IPS DF 6.9 (cell line): ENCODE data around the gene SLC16A14.

Experiments used
- DNase-seq: peaks from one replicate; pipeline ENCODE4 v3.0.0-alpha.2; 2013; ENCODE audit warnings: low read depth, low spot score
- H3K27ac ChIP-seq: one replicate; pipeline ENCODE4 v1.5.1; 2013; ENCODE audit warnings: low read length, control low read depth
- H3K27me3 ChIP-seq: 2 replicates; pipeline ENCODE4 v1.6.1; 2013; ENCODE audit warnings: mild to moderate bottlenecking, low read length; ENCODE audit not compliant: control insufficient read depth, insufficient read depth
- H3K36me3 ChIP-seq: 2 replicates; pipeline ENCODE4 v1.6.1; 2013; ENCODE audit warnings: low read length; ENCODE audit not compliant: control insufficient read depth, insufficient read depth
- H3K4me1 ChIP-seq: 2 replicates; pipeline ENCODE4 v1.6.1; 2013; ENCODE audit warnings: low read length; ENCODE audit not compliant: control insufficient read depth, insufficient read depth
- H3K4me3 ChIP-seq: 2 replicates; pipeline ENCODE4 v1.5.1; 2013; ENCODE audit warnings: mild to moderate bottlenecking, low read length
- H3K9me3 ChIP-seq: 2 replicates; pipeline ENCODE4 v1.6.1; 2013; ENCODE audit warnings: low read length, inconsistent platforms; ENCODE audit not compliant: control insufficient read depth, insufficient read depth
- WGBS: extraction: QIAGEN DNeasy Blood & Tissue Kit; methylation state at CpG from one replicate; pipeline ENCODE4 v1.1.7; 2013; ENCODE audit warnings: mixed read lengths, missing lambda C conversion rate; ENCODE audit not compliant: insufficient read length, insufficient coverage; 5-methylcytosine and 5-hydroxymethylcytosine counted together

The SLC16A14 gene

GRCh38 chr2:230007931-230008707 is 60.6 kb downstream of the SLC16A14 start:
- no peak overlapping the region for H3K27ac ChIP-seq
- H3K36me3 ChIP-seq: no peaks in the 10 kb centered on the region
- H3K4me1 ChIP-seq: no peaks in the 10 kb centered on the region; the same call in 1 of the 2 replicates
- no peak overlapping the region for H3K4me3 ChIP-seq
- no peaks in the 10 kb centered on the region for H3K9me3 ChIP-seq
- H3K27me3 ChIP-seq: no peaks in the 10 kb centered on the region
- no CpG with 5 or more reads among the region's 12 CpGs for WGBS
- DNase-seq: peak; percentile 27

GRCh38 chr2:230000118-230000841 is 68.4 kb downstream of the SLC16A14 start:
- Histone ChIP-seq H3K4me3 (no peak overlapping the region), H3K27ac (no peak overlapping the region), H3K9me3 (no peaks in the 10 kb centered on the region), H3K36me3 (no peaks in the 10 kb centered on the region), H3K4me1 (no peaks in the 10 kb centered on the region), H3K27me3 (no peaks in the 10 kb centered on the region)
- no CpG with 5 or more reads among the region's 6 CpGs for WGBS
- no peak for DNase-seq

- Histone ChIP-seq H3K4me3 (no peak overlapping the region), H3K36me3 (no peaks in the 10 kb centered on the region), H3K27me3 (no peaks in the 10 kb centered on the region), H3K4me1 (no peaks in the 10 kb centered on the region), H3K9me3 (no peaks in the 10 kb centered on the region), H3K27ac (no peak overlapping the region)
- no peak for DNase-seq
- no CpG with 5 or more reads among the region's 3 CpGs for WGBS
These were observed 71.2 kb downstream of the SLC16A14 start for GRCh38 chr2:229997565-229997964.

- WGBS: no CpG with 5 or more reads among the region's 4 CpGs
- H3K36me3 ChIP-seq: no peaks in the 10 kb centered on the region
- H3K4me3 ChIP-seq: no peak overlapping the region
- no peaks in the 10 kb centered on the region for H3K4me1 ChIP-seq
- no peak overlapping the region for H3K27ac ChIP-seq
- H3K9me3 ChIP-seq: no peaks in the 10 kb centered on the region
- DNase-seq: no peak
- no peaks in the 10 kb centered on the region for H3K27me3 ChIP-seq
These were observed 72.4 kb downstream of the SLC16A14 start for GRCh38 chr2:229996320-229996719.

- no peak for DNase-seq
- Histone ChIP-seq H3K27me3 (no peaks in the 10 kb centered on the region), H3K36me3 (no peaks in the 10 kb centered on the region), H3K9me3 (no peaks in the 10 kb centered on the region), H3K4me3 (no peak overlapping the region), H3K27ac (no peak overlapping the region), H3K4me1 (no peaks in the 10 kb centered on the region)
- no CpG with 5 or more reads among the region's 6 CpGs for WGBS
These were observed 75.5 kb downstream of the SLC16A14 start for GRCh38 chr2:229993236-229993635.
